HepG2 (cell line): ENCODE results near the gene SH2D7. TPM values are rescaled to one million over a fixed set of nuclear protein-coding genes. Genes with fewer than 3 reads are reported as not detected.

Source experiments
- ATAC-seq: fragments of 200-7000 bp; cut with Tn5 transposase; 3 replicates; pipeline ENCODE4 v1.9.1; 2020; ENCODE audit warnings: mild to moderate bottlenecking, moderate library complexity
- BruUV-seq: library from RNA; stranded (reverse); fragments of 400-500 nt; replicated peaks from 2 replicates; lab custom pipeline; 2021; lab: Mats Ljungman, UMichigan
- CTCF ChIA-PET: fragments of 300-600 bp; formaldehyde crosslinking; extraction: SDS; loops from one replicate; lab custom pipeline; 2021; ENCODE audit warnings: low total read pairs, inconsistent platforms, low intra/inter-chr PET ratio; lab: Yijun Ruan, JAX
- POLR2A ChIA-PET: fragments of 350-600 bp; sonication (Branson Sonifier 250); formaldehyde crosslinking; loops from one replicate; lab custom pipeline; 2020; ENCODE audit warnings: antibody characterized with exemption, inconsistent platforms; lab: Yijun Ruan, JAX
- DNase-seq: peaks from one replicate; pipeline ENCODE4 v3.0.0-alpha.2; 2015; ENCODE audit warnings: low spot score
- FAIRE-seq: peaks from 3 replicates; lab custom pipeline; 2011; peaks lifted over from hg19 to GRCh38; lab: Jason Lieb, UNC
- H2AFZ ChIP-seq: one replicate; pipeline ENCODE4 v1.6.1; 2011; ENCODE audit warnings: low read length, inconsistent platforms
- H3K27ac ChIP-seq: fragments of 300-600 bp; 3 replicates; pipeline ENCODE4 v1.8.0; 2011; ENCODE audit warnings: mixed run types, mild to moderate bottlenecking, mixed read lengths, low read length, inconsistent platforms; ENCODE audit not compliant: insufficient read depth; ENCODE audit errors: extremely low read length
- H3K27me3 ChIP-seq, 2 experiments: fragments of 200-600 bp in 1 of 2; 2 replicates in 1 of 2; 3 replicates in 1 of 2; pipeline versions ENCODE4 v1.6.0 to v1.8.0; 2011; ENCODE audit warnings: low read length in 2 of 2, mild to moderate bottlenecking in 2 of 2, moderate library complexity in 2 of 2, inconsistent platforms in 1 of 2; ENCODE audit not compliant: insufficient read depth in 2 of 2, control insufficient read depth in 1 of 2
- H3K36me3 ChIP-seq, 2 experiments: fragments of 200-600 bp in 1 of 2; replicated peaks in 1 of 2; 2 replicates in 1 of 2; 3 replicates in 1 of 2; pipeline versions ENCODE4 v1.5.1 to v1.8.0; 2011; ENCODE audit warnings: low read length in 2 of 2, inconsistent platforms in 1 of 2; ENCODE audit not compliant: insufficient read depth in 2 of 2, control insufficient read depth in 1 of 2
- H3K4me1 ChIP-seq: 2 replicates; pipeline ENCODE4 v1.5.1; 2012; ENCODE audit warnings: low read length, inconsistent platforms; ENCODE audit not compliant: insufficient read depth
- H3K4me2 ChIP-seq: 2 replicates; pipeline ENCODE4 v1.6.0; 2011; ENCODE audit warnings: low read depth, low read length, inconsistent platforms
- H3K4me3 ChIP-seq, 3 experiments: fragments of 200-600 bp in 1 of 3; sonication (generic), shearing (Covaris generic) in 1 of 3; replicated peaks in 1 of 3; 2 replicates each; pipeline ENCODE4 v1.5.1; 2011 to 2016; ENCODE audit warnings: low read length in 3 of 3, inconsistent platforms in 2 of 3, low read depth in 2 of 3, mild to moderate bottlenecking in 2 of 3, control low read depth in 1 of 3, mixed read lengths in 1 of 3; ENCODE audit not compliant: insufficient read depth in 1 of 3
- H3K79me2 ChIP-seq: one replicate; pipeline ENCODE4 v1.6.1; 2011; ENCODE audit warnings: low read length, inconsistent platforms; ENCODE audit not compliant: insufficient read depth
- H3K9ac ChIP-seq: 2 replicates; pipeline ENCODE4 v1.6.0; 2011; ENCODE audit warnings: mild to moderate bottlenecking, low read depth, low read length, inconsistent platforms; ENCODE audit not compliant: insufficient read depth
- H3K9me3 ChIP-seq: 2 replicates; pipeline ENCODE4 v1.5.1; 2012; ENCODE audit warnings: mild to moderate bottlenecking, low read length
- H4K20me1 ChIP-seq: 2 replicates; pipeline ENCODE4 v1.6.0; 2011; ENCODE audit warnings: inconsistent platforms, mild to moderate bottlenecking, low read length, moderate library complexity; ENCODE audit not compliant: insufficient read depth
- BCL6 ChIP-seq: IDR thresholded peaks from 2 replicates; pipeline ENCODE4 v1.6.1; 2016; ENCODE audit warnings: missing genetic modification reagents, missing compliant biosample characterization
- BCLAF1 ChIP-seq: fragments of 450-650 bp; IDR thresholded peaks from 2 replicates; pipeline ENCODE4 v1.6.1; 2017; ENCODE audit warnings: mild to moderate bottlenecking
- CEBPG ChIP-seq: IDR thresholded peaks from 2 replicates; pipeline ENCODE4 v1.6.1; 2016
- EEA1 ChIP-seq: sonication (generic); formaldehyde crosslinking; IDR thresholded peaks from 2 replicates; pipeline ENCODE4 v1.5.1; 2020; ENCODE audit warnings: mild to moderate bottlenecking, missing genetic modification reagents, borderline replicate concordance
- NFIC ChIP-seq: IDR thresholded peaks from 2 replicates; pipeline ENCODE4 v1.6.1; 2012; ENCODE audit warnings: mild to moderate bottlenecking, low read length, inconsistent platforms
- NONO ChIP-seq, 2 experiments: fragments of 450-650 bp in 1 of 2; sonication (generic) in 1 of 2; formaldehyde crosslinking in 1 of 2; IDR thresholded peaks in 1 of 2; conservative IDR thresholded peaks in 1 of 2; 2 replicates each; pipeline versions ENCODE4 v1.6.1 to v1.8.0; 2017 to 2022; ENCODE audit warnings: mild to moderate bottlenecking in 1 of 2, missing genetic modification reagents in 1 of 2, moderate library complexity in 1 of 2
- SRSF4 ChIP-seq: fragments of 200-400 bp; formaldehyde crosslinking; IDR thresholded peaks from one replicate; pipeline ENCODE4 v1.6.1; 2018; ENCODE audit warnings: mild to moderate bottlenecking, low read depth, low read length, moderate library complexity; ENCODE audit not compliant: poor library complexity, severe bottlenecking
- TCF7L2 ChIP-seq: IDR thresholded peaks from 2 replicates; pipeline ENCODE4 v1.6.1; 2011; ENCODE audit warnings: mild to moderate bottlenecking, low read depth, low read length, moderate library complexity
- YY1 ChIP-seq: IDR thresholded peaks from 2 replicates; pipeline ENCODE4 v1.6.1; 2011; ENCODE audit warnings: low read length, low read depth, moderate library complexity, mild to moderate bottlenecking; ENCODE audit not compliant: insufficient read depth, insufficient replicate concordance
- ZBTB46 ChIP-seq: sonication (generic); formaldehyde crosslinking; IDR thresholded peaks from 2 replicates; pipeline ENCODE4 v1.4.0; 2020; ENCODE audit warnings: mild to moderate bottlenecking, missing genetic modification reagents, borderline replicate concordance
- ZNF598 ChIP-seq: sonication (generic); formaldehyde crosslinking; IDR thresholded peaks from 2 replicates; pipeline ENCODE4 v1.5.1; 2020; ENCODE audit warnings: mild to moderate bottlenecking, missing genetic modification reagents, borderline replicate concordance
- WGBS: methylation state at CpG from one replicate; pipeline ENCODE4 v1.1.6; 2017; ENCODE audit warnings: low lambda C conversion rate; 5-methylcytosine and 5-hydroxymethylcytosine counted together
- in situ Hi-C: cut with HindIII; loops from 2 replicates; pipeline ENCODE4 v1.10.0; 2017; ENCODE audit warnings: low pct_unique_long_range_greater_than_20kb; ENCODE audit not compliant: extremely low pct_ligation_motif_present
- intact Hi-C: fragments of 100-400 bp; cut with micrococcal nuclease; formaldehyde crosslinking; loops from one replicate; pipeline ENCODE4 v1.10.0; 2022; ENCODE audit not compliant: unreplicated experiment
- polyA plus RNA-seq, 8 experiments: library from polyadenylated mRNA; depleted of rRNA in 3 of 8; stranded (reverse) in 7 of 8; unstranded in 1 of 8; fragments of >200 nt; fragmentation: Illumina TruSeq in 4 of 8; extraction: Trizol in 4 of 8; gene quantifications; 2 replicates each; pipeline versions ENCODE4 v1.2.1 to v1.2.3, GENCODE V29; 2011 to 2016; ENCODE audit warnings: low read depth in 4 of 8, missing spikeins in 1 of 8, mixed read lengths in 1 of 8; ENCODE audit not compliant: insufficient read depth in 1 of 8
- total RNA-seq, 5 experiments: library from RNA; depleted of rRNA; stranded (reverse); fragments of >200 nt; fragmentation: Illumina TruSeq; extraction: Trizol; gene quantifications; 2 replicates each; pipeline ENCODE4 v1.2.3, GENCODE V29; 2016; ENCODE audit warnings: low read depth in 1 of 5
- TF ChIP-seq, protein P1 (sequence below): sonication (generic); formaldehyde crosslinking; IDR thresholded peaks from 2 replicates; pipeline ENCODE4 v1.5.1; 2020; ENCODE audit warnings: mild to moderate bottlenecking, missing genetic modification reagents, moderate library complexity
- TF ChIP-seq, protein P2 (sequence below): sonication (generic); formaldehyde crosslinking; IDR thresholded peaks from 2 replicates; pipeline ENCODE4 v1.4.0; 2020; ENCODE audit warnings: low read depth, mild to moderate bottlenecking, missing genetic modification reagents

The SH2D7 gene
- total and polyA plus RNA-seq, 2 of the 13 experiments (the other 11 are each of a cell fraction or from before 2014, with no cell fraction given) = not detected

GRCh38 chr15:78107471-78107870, 15.1 kb downstream of the SH2D7 start:
- H4K20me1 ChIP-seq = no peaks in the 10 kb centered on the region
- ATAC-seq = no peak
- no peak for FAIRE-seq
- H3K4me2 ChIP-seq = no peak overlapping the region
- H2AFZ ChIP-seq = no peak overlapping the region
- intact Hi-C loops = no loop called here
- no peaks in the 10 kb centered on the region for H3K36me3 ChIP-seq
- DNase-seq = no peak
- no peak overlapping the region for H3K4me3 ChIP-seq
- no peak overlapping the region for H3K27ac ChIP-seq
- H3K27me3 ChIP-seq = peaks cover 0 to 4% of the 10 kb centered on the region in 2 experiments; a peak in 1 of 5 replicates
- ChIA-PET CTCF (interaction anchor here (0.9 to 2.6 kb wide), 6 partner anchors 31 to 148 kb away, joined by 3 to 29 read pairs (median 12); no protein-coding TSS in a partner anchor), POLR2A (no interaction called here)
- in situ Hi-C loops = loop anchor here (5.0 kb wide), 1 partner anchor 105 kb away; no protein-coding TSS in a partner anchor
- H3K9me3 ChIP-seq = no peaks in the 10 kb centered on the region
- no peaks in the 10 kb centered on the region for H3K79me2 ChIP-seq
- BruUV-seq = no TSS peak
- H3K9ac ChIP-seq = no peak overlapping the region
- peaks cover 31% of the 10 kb centered on the region for H3K4me1 ChIP-seq
- 71% methylated on average over 4 of the region's 8 CpGs for WGBS
- TF ChIP-seq, protein P1, sequence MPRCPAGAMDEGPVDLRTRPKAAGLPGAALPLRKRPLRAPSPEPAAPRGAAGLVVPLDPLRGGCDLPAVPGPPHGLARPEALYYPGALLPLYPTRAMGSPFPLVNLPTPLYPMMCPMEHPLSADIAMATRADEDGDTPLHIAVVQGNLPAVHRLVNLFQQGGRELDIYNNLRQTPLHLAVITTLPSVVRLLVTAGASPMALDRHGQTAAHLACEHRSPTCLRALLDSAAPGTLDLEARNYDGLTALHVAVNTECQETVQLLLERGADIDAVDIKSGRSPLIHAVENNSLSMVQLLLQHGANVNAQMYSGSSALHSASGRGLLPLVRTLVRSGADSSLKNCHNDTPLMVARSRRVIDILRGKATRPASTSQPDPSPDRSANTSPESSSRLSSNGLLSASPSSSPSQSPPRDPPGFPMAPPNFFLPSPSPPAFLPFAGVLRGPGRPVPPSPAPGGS = no peak
- TF ChIP-seq NONO (IDR thresholded peaks at IDR 0.05) = no peak
- no peak for TF ChIP-seq NONO (CRISPR knock-in tag; conservative IDR thresholded peaks at IDR 0.05)
- no peak for TF ChIP-seq YY1
- no peak for TF ChIP-seq TCF7L2
- no peak for TF ChIP-seq BCLAF1
- TF ChIP-seq BCL6 (CRISPR knock-in tag) = no peak
- TF ChIP-seq ZBTB46 (CRISPR knock-in tag) = no peak
- TF ChIP-seq SRSF4 = no peak
- TF ChIP-seq ZNF598 (CRISPR knock-in tag) = no peak
- TF ChIP-seq, protein P2, sequence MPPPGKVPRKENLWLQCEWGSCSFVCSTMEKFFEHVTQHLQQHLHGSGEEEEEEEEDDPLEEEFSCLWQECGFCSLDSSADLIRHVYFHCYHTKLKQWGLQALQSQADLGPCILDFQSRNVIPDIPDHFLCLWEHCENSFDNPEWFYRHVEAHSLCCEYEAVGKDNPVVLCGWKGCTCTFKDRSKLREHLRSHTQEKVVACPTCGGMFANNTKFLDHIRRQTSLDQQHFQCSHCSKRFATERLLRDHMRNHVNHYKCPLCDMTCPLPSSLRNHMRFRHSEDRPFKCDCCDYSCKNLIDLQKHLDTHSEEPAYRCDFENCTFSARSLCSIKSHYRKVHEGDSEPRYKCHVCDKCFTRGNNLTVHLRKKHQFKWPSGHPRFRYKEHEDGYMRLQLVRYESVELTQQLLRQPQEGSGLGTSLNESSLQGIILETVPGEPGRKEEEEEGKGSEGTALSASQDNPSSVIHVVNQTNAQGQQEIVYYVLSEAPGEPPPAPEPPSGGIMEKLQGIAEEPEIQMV (CRISPR knock-in tag) = no peak
- TF ChIP-seq EEA1 (CRISPR knock-in tag) = no peak
- TF ChIP-seq CEBPG = no peak
- no peak for TF ChIP-seq NFIC
